Measurements from ENCODE around the gene TTLL10. TPM values are rescaled to one million over a fixed set of nuclear protein-coding genes. Genes with fewer than 3 reads are reported as not detected.

Gene TTLL10
- total RNA-seq, 1 experiment from 2014 or later = not detected

DNA sequence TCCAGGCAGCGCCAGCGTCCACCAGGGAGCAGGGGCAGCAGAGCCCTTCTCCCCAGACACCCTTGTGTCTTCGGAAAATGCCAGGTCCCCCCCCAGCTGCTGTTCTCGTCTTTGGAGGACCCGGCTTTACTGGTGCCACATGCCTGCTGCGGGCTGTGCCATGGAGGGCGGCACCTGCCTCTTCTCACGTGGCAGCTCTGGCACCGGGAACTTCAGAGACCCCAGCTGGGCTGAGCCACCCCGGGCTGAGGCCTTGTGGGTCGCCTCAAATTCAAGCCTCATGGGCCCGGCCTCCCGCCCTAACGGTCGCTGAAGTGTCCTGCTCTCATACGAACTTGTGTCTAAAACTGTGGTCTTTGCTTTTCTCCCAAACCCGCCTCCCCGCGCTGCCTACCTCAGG, 30.8 kb upstream of the TTLL10 start:
- Mint-ChIP-seq H3K27ac (ENCODE audit: low read depth, unreplicated experiment) (no peak overlapping the region), H3K9me3 (ENCODE audit: unreplicated experiment) (no peaks in the 10 kb centered on the region), H3K4me1 (ENCODE audit: insufficient read depth, unreplicated experiment) (no peaks in the 10 kb centered on the region), H3K27me3 (ENCODE audit: insufficient read depth, unreplicated experiment) (peaks cover 6% of the 10 kb centered on the region), H3K4me3 (ENCODE audit: unreplicated experiment) (no peak overlapping the region), H3K36me3 (ENCODE audit: insufficient read depth, unreplicated experiment) (no peaks in the 10 kb centered on the region)
- ChIA-PET POLR2A (no interaction called here), CTCF (no interaction called here)
- DNase-seq (ENCODE audit: unreplicated experiment) = no peak
- intact Hi-C loops (cut with micrococcal nuclease) = no loop called here
- TF ChIP-seq, protein P1, sequence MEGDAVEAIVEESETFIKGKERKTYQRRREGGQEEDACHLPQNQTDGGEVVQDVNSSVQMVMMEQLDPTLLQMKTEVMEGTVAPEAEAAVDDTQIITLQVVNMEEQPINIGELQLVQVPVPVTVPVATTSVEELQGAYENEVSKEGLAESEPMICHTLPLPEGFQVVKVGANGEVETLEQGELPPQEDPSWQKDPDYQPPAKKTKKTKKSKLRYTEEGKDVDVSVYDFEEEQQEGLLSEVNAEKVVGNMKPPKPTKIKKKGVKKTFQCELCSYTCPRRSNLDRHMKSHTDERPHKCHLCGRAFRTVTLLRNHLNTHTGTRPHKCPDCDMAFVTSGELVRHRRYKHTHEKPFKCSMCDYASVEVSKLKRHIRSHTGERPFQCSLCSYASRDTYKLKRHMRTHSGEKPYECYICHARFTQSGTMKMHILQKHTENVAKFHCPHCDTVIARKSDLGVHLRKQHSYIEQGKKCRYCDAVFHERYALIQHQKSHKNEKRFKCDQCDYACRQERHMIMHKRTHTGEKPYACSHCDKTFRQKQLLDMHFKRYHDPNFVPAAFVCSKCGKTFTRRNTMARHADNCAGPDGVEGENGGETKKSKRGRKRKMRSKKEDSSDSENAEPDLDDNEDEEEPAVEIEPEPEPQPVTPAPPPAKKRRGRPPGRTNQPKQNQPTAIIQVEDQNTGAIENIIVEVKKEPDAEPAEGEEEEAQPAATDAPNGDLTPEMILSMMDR (IDR thresholded peaks at IDR 0.05; ENCODE audit: unreplicated experiment) = no peak
- BruUV-seq (replicated peaks) = no TSS peak

DNA sequence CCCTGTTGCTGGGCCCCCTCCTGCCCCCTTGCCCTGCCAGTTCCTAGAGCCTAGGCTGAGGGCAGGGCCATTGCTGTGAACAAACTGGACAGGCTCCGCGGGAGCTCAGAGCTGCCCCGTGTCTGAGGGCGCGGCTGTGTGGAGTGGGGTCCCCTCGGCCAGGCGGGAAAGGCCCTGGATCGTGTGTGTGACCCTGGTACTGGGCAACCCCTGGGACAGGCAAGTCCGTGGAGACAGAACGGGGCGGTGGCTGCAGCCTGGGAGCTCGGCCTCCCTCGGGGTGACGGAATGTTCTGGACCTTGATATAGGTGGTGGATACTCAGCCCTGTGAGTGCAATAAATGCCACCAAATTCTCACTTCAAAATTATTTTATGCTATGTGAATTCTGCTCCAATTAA, 30.0 kb upstream of the TTLL10 start:
- no peaks in the 10 kb centered on the region for H3K4me1 Mint-ChIP-seq (ENCODE audit: insufficient read depth, unreplicated experiment)
- no peaks in the 10 kb centered on the region for H3K36me3 Mint-ChIP-seq (ENCODE audit: insufficient read depth, unreplicated experiment)
- H3K9me3 Mint-ChIP-seq (ENCODE audit: unreplicated experiment) = no peaks in the 10 kb centered on the region
- no peak for DNase-seq (ENCODE audit: unreplicated experiment)
- BruUV-seq (replicated peaks) = no TSS peak
- TF ChIP-seq, protein P1 (IDR thresholded peaks at IDR 0.05; ENCODE audit: unreplicated experiment) = no peak
- H3K4me3 Mint-ChIP-seq (ENCODE audit: unreplicated experiment) = no peak overlapping the region
- intact Hi-C loops (cut with micrococcal nuclease) = no loop called here
- H3K27me3 Mint-ChIP-seq (ENCODE audit: insufficient read depth, unreplicated experiment) = peaks cover 14% of the 10 kb centered on the region
- CTCF ChIA-PET = interaction anchor here (0.6 kb wide), 1 partner anchor 21 kb away, joined by 3 read pairs; no protein-coding TSS in a partner anchor
- H3K27ac Mint-ChIP-seq (ENCODE audit: low read depth, unreplicated experiment) = no peak overlapping the region
- POLR2A ChIA-PET = interaction anchor here (0.7 kb wide), 1 partner anchor 236 kb away, joined by 3 read pairs; no protein-coding TSS in a partner anchor

DNA sequence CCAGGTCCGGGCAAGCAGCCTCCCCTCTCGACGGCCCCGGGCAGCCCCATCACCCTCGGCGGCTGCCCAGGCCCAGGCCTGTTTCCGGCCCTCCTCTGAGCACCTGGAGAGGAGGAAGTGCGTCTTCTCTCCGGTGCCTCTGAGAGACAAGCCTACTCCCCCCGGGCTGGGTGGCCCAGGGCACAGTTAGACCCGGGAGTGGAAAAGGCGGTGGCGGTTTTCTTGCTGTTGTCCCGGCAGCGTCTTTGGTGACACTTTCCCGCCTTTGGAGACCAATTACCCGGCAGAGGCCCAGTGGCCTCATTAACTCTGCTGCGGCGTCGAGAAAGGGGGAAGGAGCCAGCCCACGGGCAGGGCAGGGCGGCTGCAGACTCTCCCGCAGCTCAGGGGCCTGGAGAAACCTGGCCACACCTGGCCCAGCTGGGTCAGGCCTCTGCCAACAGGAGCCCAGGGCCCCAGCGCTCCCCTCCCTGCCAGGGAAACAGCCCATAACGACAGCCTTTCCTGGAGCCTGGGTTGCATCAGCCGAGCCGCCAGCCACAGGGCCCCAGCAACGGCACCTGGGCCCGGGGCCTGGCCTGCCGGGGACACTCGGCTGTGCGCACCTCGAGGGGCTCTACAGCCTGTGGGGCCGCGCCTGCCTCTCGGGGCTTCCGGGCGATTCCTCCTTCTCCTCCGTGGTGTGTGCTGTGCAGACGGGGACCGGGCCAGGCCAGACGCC, 29.4 kb upstream of the TTLL10 start:
- no peaks in the 10 kb centered on the region for H3K9me3 Mint-ChIP-seq (ENCODE audit: unreplicated experiment)
- H3K4me1 Mint-ChIP-seq (ENCODE audit: insufficient read depth, unreplicated experiment) = no peaks in the 10 kb centered on the region
- ChIA-PET POLR2A (interaction anchor here (0.7 kb wide), 1 partner anchor 235 kb away, joined by 3 read pairs; no protein-coding TSS in a partner anchor), CTCF (interaction anchor here (0.6 kb wide), 1 partner anchor 22 kb away, joined by 3 read pairs; no protein-coding TSS in a partner anchor)
- H3K36me3 Mint-ChIP-seq (ENCODE audit: insufficient read depth, unreplicated experiment) = no peaks in the 10 kb centered on the region
- no peak overlapping the region for H3K4me3 Mint-ChIP-seq (ENCODE audit: unreplicated experiment)
- H3K27me3 Mint-ChIP-seq (ENCODE audit: insufficient read depth, unreplicated experiment) = peaks cover 15% of the 10 kb centered on the region
- intact Hi-C loops (cut with micrococcal nuclease) = no loop called here
- no peak for DNase-seq (ENCODE audit: unreplicated experiment)
- TF ChIP-seq, protein P1 (IDR thresholded peaks at IDR 0.05; ENCODE audit: unreplicated experiment) = no peak
- H3K27ac Mint-ChIP-seq (ENCODE audit: low read depth, unreplicated experiment) = no peak overlapping the region
- BruUV-seq (replicated peaks) = no TSS peak

DNA sequence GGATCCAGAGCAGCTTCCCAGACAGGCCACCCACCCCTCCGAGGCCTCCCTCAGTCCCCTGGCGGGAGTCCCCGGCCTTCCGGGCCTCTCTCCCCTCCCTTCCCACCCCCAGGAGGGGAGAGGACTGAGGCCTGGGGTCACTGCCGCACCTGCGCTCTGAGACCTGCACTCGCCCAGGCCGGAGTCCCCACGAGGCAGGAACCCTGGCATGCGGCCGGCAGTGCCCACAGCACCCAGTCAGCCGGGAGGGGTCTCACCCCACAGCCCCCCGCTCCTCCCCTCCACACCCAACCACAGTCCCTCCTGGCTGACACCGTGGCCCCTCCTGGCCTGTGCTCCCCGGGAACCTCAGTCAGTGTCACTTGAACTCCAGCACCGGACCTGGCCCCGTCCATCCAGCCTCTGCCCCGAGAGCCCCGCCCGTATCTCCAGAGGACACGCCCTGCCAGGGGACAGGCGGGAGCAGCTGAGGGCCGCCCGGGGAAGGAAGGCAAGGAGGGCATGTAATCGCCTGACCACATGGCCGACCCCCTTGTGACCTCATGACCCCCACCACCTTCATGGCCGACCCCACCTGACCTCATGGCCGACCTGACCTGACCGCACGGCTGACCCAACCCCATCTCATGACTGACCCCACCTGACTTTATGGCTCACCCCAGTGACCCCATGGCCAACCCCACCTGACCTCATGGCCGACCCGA, 28.7 kb upstream of the TTLL10 start:
- Mint-ChIP-seq H3K9me3 (ENCODE audit: unreplicated experiment) (no peaks in the 10 kb centered on the region), H3K36me3 (ENCODE audit: insufficient read depth, unreplicated experiment) (no peaks in the 10 kb centered on the region), H3K27me3 (ENCODE audit: insufficient read depth, unreplicated experiment) (peaks cover 15% of the 10 kb centered on the region), H3K4me3 (ENCODE audit: unreplicated experiment) (no peak overlapping the region), H3K4me1 (ENCODE audit: insufficient read depth, unreplicated experiment) (no peaks in the 10 kb centered on the region), H3K27ac (ENCODE audit: low read depth, unreplicated experiment) (no peak overlapping the region)
- ChIA-PET POLR2A (no interaction called here), CTCF (no interaction called here)
- intact Hi-C loops (cut with micrococcal nuclease) = no loop called here
- TF ChIP-seq, protein P1 (IDR thresholded peaks at IDR 0.05; ENCODE audit: unreplicated experiment) = no peak
- no TSS peak for BruUV-seq (replicated peaks)
- DNase-seq (ENCODE audit: unreplicated experiment) = no peak
